ENCODE measurements around the gene DHRS3. TPM values are rescaled to one million over a fixed set of nuclear protein-coding genes. Genes with fewer than 3 reads are reported as not detected.
A peak's percentile ranks its signal among the peaks of the same experiment; 100 is the strongest.

Gene DHRS3
- total and polyA plus RNA-seq, 10 of the 15 experiments (the other 5 are each of a cell fraction or from before 2014, with no cell fraction given): 0.23 to 29.7 (median 1.2) TPM

DNA sequence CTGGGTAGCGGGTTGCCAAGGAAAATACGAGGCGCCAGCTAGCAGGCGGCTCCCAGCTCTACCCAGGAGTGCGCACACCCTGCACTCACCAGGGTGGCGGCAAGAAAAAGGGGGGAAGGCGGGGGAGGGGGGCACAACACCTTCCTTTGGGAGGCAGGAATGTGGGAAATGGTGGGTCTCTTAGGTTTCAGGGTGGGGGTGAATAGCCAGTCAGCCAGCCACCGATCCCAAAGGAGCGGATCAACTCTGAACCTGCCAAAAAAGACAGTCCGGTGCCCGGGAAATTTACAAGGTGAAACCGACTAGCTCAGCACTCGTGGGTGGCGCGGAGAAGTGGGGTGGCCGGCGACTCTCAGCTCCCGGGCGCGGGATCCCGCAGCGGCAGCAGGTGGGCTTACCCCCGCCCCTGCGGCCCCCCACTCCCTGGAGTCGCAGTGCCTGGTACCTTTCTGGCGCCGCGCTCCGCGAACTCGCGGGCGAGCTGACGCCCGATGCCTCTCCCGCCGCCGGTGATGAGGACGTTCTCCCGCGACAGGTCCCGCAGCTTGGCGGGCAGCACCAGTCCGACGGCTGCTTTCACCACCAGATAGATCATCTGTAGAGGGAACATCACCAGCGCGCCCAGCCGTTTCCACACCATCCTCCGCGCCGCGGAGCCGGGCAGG, 1.2 kb downstream of the DHRS3 start:
- CTCF ChIA-PET: interaction anchor here (1.2 to 6.1 kb wide), 7 partner anchors 14 to 492 kb away, joined by 5 to 63 read pairs (median 8); no protein-coding TSS in a partner anchor
- H3K27ac ChIP-seq (ENCODE audit: control insufficient read depth, insufficient read depth): no peak overlapping the region
- 9% methylated on average over 51 of the region's 53 CpGs for WGBS (ENCODE audit: insufficient coverage, insufficient replicate concordance, low lambda C conversion rate, missing lambda C conversion rate)
- no peak overlapping the region for H3K9ac ChIP-seq (ENCODE audit: control insufficient read depth, insufficient read depth, low read length)
- no peak overlapping the region for H2AFZ ChIP-seq (ENCODE audit: control insufficient read depth, low read depth, low read length)
- in situ Hi-C loops (cut with MboI): loop anchor here (5.0 kb wide), 2 partner anchors 305 to 345 kb away; no protein-coding TSS in a partner anchor
- no peak for ATAC-seq
- FAIRE-seq: no peak
- H4K20me1 ChIP-seq (ENCODE audit: control insufficient read depth, insufficient read depth): no peaks in the 10 kb centered on the region; the same call in none of the 2 replicates
- POLR2A ChIA-PET: interaction anchor here (2.1 kb wide), 1 partner anchor 15 kb away, joined by 9 read pairs; no protein-coding TSS in a partner anchor
- no peaks in the 10 kb centered on the region for H3K36me3 ChIP-seq (ENCODE audit: control insufficient read depth in 2 of 2, insufficient read depth in 2 of 2, low read length in 1 of 2)
- intact Hi-C loops (cut with micrococcal nuclease; ENCODE audit: unreplicated experiment): no loop called here
- BruUV-seq (replicated peaks): no TSS peak
- peaks cover 4 to 13% of the 10 kb centered on the region in 2 experiments for H3K27me3 ChIP-seq (replicated peaks in 1 of 2; ENCODE audit: control insufficient read depth in 2 of 2, insufficient read depth in 2 of 2, low read length in 1 of 2)
- 0 out of 2 replicates have a peak, but pooled peaks have one; percentile 15 for TF ChIP-seq IKZF1 (conservative IDR thresholded peaks at IDR 0.05)
- TF ChIP-seq GATAD2B (conservative IDR thresholded peaks at IDR 0.05; ENCODE audit: low read depth): 0 out of 2 replicates have a peak, but pooled peaks have one; percentile 30
- 0 out of 2 replicates have a peak, but pooled peaks have one; percentile 16 for TF ChIP-seq DPF2 (IDR thresholded peaks at IDR 0.05)
- TF ChIP-seq ZNF687 (IDR thresholded peaks at IDR 0.05): no peak
- no peak for TF ChIP-seq POLR2AphosphoS2 (IDR thresholded peaks at IDR 0.05; ENCODE audit: low read depth, low read length)
- H3K4me1 ChIP-seq (ENCODE audit: control insufficient read depth, insufficient read depth, low read length): peaks cover 19% of the 10 kb centered on the region
- no peaks in the 10 kb centered on the region for H3K9me3 ChIP-seq (replicated peaks; ENCODE audit: control insufficient read depth, insufficient read depth, low read length)
- SMC1A ChIA-PET (ENCODE audit: uncharacterized antibody, unreplicated experiment): interaction anchor here (1.1 to 4.9 kb wide), 10 partner anchors 10 to 341 kb away, joined by 3 to 49 read pairs (median 6); no protein-coding TSS in a partner anchor
- no peak for DNase-seq (ENCODE audit: low read depth, low spot score)
- RAD21 ChIA-PET (ENCODE audit: unreplicated experiment): interaction anchor here (0.6 to 5.0 kb wide), 10 partner anchors 15 to 466 kb away, joined by 3 to 50 read pairs (median 4); no protein-coding TSS in a partner anchor
- H3K79me2 ChIP-seq (ENCODE audit: control insufficient read depth, insufficient read depth, low read length): no peaks in the 10 kb centered on the region
- peak overlapping the region; percentile 62 for H3K4me2 ChIP-seq (ENCODE audit: control insufficient read depth, insufficient read depth)
- peak overlapping the region; percentile 40; the same call in 1 of the 2 replicates for H3K4me3 ChIP-seq
